Neural crest cell (in vitro differentiated cells): ENCODE measurements around the gene PSKH1. TPM values are rescaled to one million over a fixed set of nuclear protein-coding genes. Genes with fewer than 3 reads are reported as not detected.

ENCODE experiments used
- DNase-seq: peaks from one replicate; pipeline ENCODE4 v3.0.0; 2021; ENCODE audit warnings: low read depth, mixed read lengths, low spot score
- H3K27ac Mint-ChIP-seq: one replicate; pipeline ENCODE4 v1.8.0; 2021; ENCODE audit warnings: mild to moderate bottlenecking, mixed read lengths; ENCODE audit not compliant: unreplicated experiment
- H3K27me3 Mint-ChIP-seq: 2 replicates; pipeline ENCODE4 v1.8.0; 2021; ENCODE audit warnings: low read depth, mild to moderate bottlenecking, mixed read lengths
- H3K36me3 Mint-ChIP-seq: 2 replicates; pipeline ENCODE4 v1.8.0; 2021; ENCODE audit warnings: low read depth, mild to moderate bottlenecking, mixed read lengths
- H3K4me1 Mint-ChIP-seq: 2 replicates; pipeline ENCODE4 v1.8.0; 2021; ENCODE audit warnings: mixed read lengths
- H3K4me3 Mint-ChIP-seq: one replicate; pipeline ENCODE4 v1.8.0; 2021; ENCODE audit warnings: mild to moderate bottlenecking, mixed read lengths
- H3K9me3 Mint-ChIP-seq: 2 replicates; pipeline ENCODE4 v1.8.0; 2021; ENCODE audit warnings: mixed read lengths
- CTCF ChIP-seq: fragments of 200-600 bp; sonication (generic); conservative IDR thresholded peaks from 2 replicates; pipeline ENCODE4 v1.5.0; 2021; ENCODE audit warnings: antibody characterized with exemption, mild to moderate bottlenecking
- total RNA-seq: library from RNA; stranded (reverse); gene quantifications from 2 replicates; pipeline ENCODE4 v1.2.1, GENCODE V29; 2021

The PSKH1 gene
- total RNA-seq, 1 donor from 2014 or later, result 41.5 TPM

GRCh38 chr16:67877064-67877463 lies 16.0 kb upstream of the PSKH1 start:
- Mint-ChIP-seq H3K9me3 (no peaks in the 10 kb centered on the region), H3K27ac (no peak overlapping the region), H3K4me1 (peaks cover 28% of the 10 kb centered on the region), H3K27me3 (no peaks in the 10 kb centered on the region), H3K36me3 (peaks cover 12% of the 10 kb centered on the region), H3K4me3 (no peak overlapping the region)
- DNase-seq, result no peak
- no peak for TF ChIP-seq CTCF

- H3K36me3 Mint-ChIP-seq, result peaks cover 12% of the 10 kb centered on the region
- TF ChIP-seq CTCF, result no peak
- no peaks in the 10 kb centered on the region for H3K9me3 Mint-ChIP-seq
Measured at GRCh38 chr16:67878232-67878631, 14.8 kb upstream of the PSKH1 start.

DNA sequence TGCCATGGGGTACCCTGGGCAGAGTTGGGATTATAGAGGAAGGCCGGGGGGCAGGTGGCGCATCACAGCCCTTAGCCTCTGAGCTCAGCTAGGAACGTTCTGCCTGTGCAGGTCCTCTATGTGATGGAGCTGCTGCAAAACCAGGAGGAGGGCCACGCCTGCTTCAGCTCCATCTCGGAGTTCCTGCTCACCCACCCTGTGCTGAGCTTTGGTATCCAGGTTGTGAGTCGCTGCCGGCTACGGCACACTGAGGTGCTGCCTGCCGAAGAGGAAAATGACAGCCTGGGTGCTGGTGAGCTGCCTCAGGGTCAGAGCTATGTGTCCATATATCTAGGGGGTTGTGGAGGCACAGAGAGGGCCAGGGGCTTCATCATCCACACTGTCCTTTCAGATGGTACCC lies 14.2 kb upstream of the PSKH1 start:
- peaks cover 9% of the 10 kb centered on the region for H3K36me3 Mint-ChIP-seq

More at GRCh38 chr16:67878232-67878631, 14.8 kb upstream of the PSKH1 start:
- Mint-ChIP-seq H3K4me3 (no peak overlapping the region), H3K4me1 (peaks cover 22% of the 10 kb centered on the region), H3K27ac (no peak overlapping the region), H3K27me3 (no peaks in the 10 kb centered on the region)
- no peak for DNase-seq

GRCh38 chr16:67879462-67879861 lies 13.6 kb upstream of the PSKH1 start:
- no peak for DNase-seq
- Mint-ChIP-seq H3K27me3 (no peaks in the 10 kb centered on the region), H3K4me3 (no peak overlapping the region), H3K36me3 (peaks cover 11% of the 10 kb centered on the region), H3K27ac (no peak overlapping the region), H3K4me1 (peaks cover 13% of the 10 kb centered on the region), H3K9me3 (no peaks in the 10 kb centered on the region)
- TF ChIP-seq CTCF, result no peak

More for the DNA sequence above, 14.2 kb upstream of the PSKH1 start:
- peaks cover 16% of the 10 kb centered on the region for H3K4me1 Mint-ChIP-seq
- no peak for DNase-seq
- no peak for TF ChIP-seq CTCF
- no peaks in the 10 kb centered on the region for H3K27me3 Mint-ChIP-seq
- no peaks in the 10 kb centered on the region for H3K9me3 Mint-ChIP-seq
- H3K4me3 Mint-ChIP-seq, result no peak overlapping the region
- H3K27ac Mint-ChIP-seq, result no peak overlapping the region

DNA sequence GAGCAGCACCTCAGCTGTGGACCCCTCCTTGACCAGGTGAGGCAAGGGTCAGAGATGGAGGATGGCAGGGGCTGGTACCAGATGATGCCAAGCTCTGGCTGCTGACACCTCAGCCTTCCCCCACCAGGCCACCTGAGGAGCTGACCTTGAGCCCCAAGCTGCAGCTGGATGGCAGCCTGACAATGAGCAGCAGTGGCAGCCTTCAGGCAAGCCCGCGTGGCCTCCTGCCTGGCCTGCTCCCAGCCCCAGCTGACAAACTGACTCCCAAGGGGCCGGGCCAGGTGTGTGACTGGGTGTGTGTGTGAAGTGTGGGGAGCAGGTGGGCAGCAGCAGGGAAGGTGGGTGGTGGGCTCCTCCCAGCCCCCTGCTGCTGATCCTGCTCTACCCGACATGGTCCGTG lies 13.1 kb upstream of the PSKH1 start:
- Mint-ChIP-seq H3K4me1 (peaks cover 13% of the 10 kb centered on the region), H3K27ac (no peak overlapping the region), H3K27me3 (no peaks in the 10 kb centered on the region), H3K36me3 (peaks cover 12% of the 10 kb centered on the region), H3K9me3 (no peaks in the 10 kb centered on the region), H3K4me3 (no peak overlapping the region)
- DNase-seq, result no peak
- no peak for TF ChIP-seq CTCF

GRCh38 chr16:67880584-67880983 lies 12.5 kb upstream of the PSKH1 start:
- H3K36me3 Mint-ChIP-seq, result peaks cover 7% of the 10 kb centered on the region
- H3K9me3 Mint-ChIP-seq, result no peaks in the 10 kb centered on the region
- no peak for DNase-seq
- no peak overlapping the region for H3K4me3 Mint-ChIP-seq
- H3K27me3 Mint-ChIP-seq, result no peaks in the 10 kb centered on the region
- no peak for TF ChIP-seq CTCF
- H3K27ac Mint-ChIP-seq, result no peak overlapping the region
- peaks cover 6% of the 10 kb centered on the region for H3K4me1 Mint-ChIP-seq
